Sigmoid colon (tissue), 4 donors: ENCODE results near the gene RPS6KA2.

Source experiments
- CTCF ChIP-seq, 4 experiments: fragments of 450-650 bp in 3 of 4; fragments of 200-600 bp in 1 of 4; IDR thresholded peaks; one replicate each; pipeline ENCODE4 v1.5.1; 2016 to 2019; ENCODE audit warnings: antibody characterized with exemption in 4 of 4, mild to moderate bottlenecking in 3 of 4, moderate library complexity in 2 of 4
- EP300 ChIP-seq, 4 donors: sonication (generic); formaldehyde crosslinking; IDR thresholded peaks; one replicate each; pipeline ENCODE4 v1.6.1; 2017; ENCODE audit warnings: antibody characterized with exemption in 4 of 4
- POLR2A ChIP-seq, 2 donors: fragments of 450-650 bp; IDR thresholded peaks; one replicate each; pipeline ENCODE4 v1.6.1; 2016; ENCODE audit warnings: antibody characterized with exemption in 2 of 2, mild to moderate bottlenecking in 2 of 2, moderate library complexity in 2 of 2
- POLR2AphosphoS5 ChIP-seq, 4 donors: sonication (generic); formaldehyde crosslinking; IDR thresholded peaks; one replicate each; pipeline ENCODE4 v1.6.1; 2017; ENCODE audit warnings: antibody characterized with exemption in 4 of 4

DNA sequence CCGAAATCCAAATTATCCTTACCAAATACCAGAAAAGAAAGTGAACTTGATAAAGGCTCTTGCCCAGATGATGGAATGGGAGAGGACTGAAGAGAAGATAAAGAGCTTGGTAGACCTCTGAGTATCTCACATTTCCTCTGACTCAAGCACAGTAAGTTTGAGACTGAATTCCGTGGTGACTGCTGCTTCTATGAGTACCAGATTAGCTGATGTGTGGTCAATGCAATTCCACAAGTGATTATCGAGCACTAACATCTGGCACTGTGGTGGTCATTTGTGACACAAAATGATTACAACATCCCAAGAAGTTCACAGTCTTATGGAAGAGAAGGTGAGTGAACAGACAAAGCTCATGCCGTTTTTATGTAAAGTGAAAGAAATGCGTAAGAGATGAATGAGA lies 2.6 kb upstream of the RPS6KA2 start:
- TF ChIP-seq CTCF (IDR thresholded peaks at IDR 0.05) (no peak), POLR2AphosphoS5 (IDR thresholded peaks at IDR 0.05) (no peak), POLR2A (IDR thresholded peaks at IDR 0.05) (no peak), EP300 (IDR thresholded peaks at IDR 0.05) (no peak)
